ENCODE results near the gene PLXNB3.

- no peak for TF ChIP-seq CTCF (IDR thresholded peaks at IDR 0.05)
- TF ChIP-seq POLR2A (IDR thresholded peaks at IDR 0.05): no peak
Observed at GRCh38 chrX:153736871-153737441, 27.1 kb upstream of the PLXNB3 start.
